Gastroesophageal sphincter (tissue), 3 donors: Measurements from ENCODE around the gene PCGF3.

Source experiments
- POLR2A ChIP-seq, 2 donors: fragments of 450-650 bp; IDR thresholded peaks; one replicate each; pipeline ENCODE4 v1.6.1; 2017; ENCODE audit warnings: antibody characterized with exemption in 2 of 2, mild to moderate bottlenecking in 2 of 2, moderate library complexity in 1 of 2
- POLR2AphosphoS5 ChIP-seq: sonication (generic); formaldehyde crosslinking; IDR thresholded peaks from one replicate; pipeline ENCODE4 v1.6.1; 2017; ENCODE audit warnings: antibody characterized with exemption
- TF ChIP-seq, protein P1 (sequence below), 4 experiments: fragments of 200-600 bp in 2 of 4; fragments of 450-650 bp in 2 of 4; sonication (generic) in 1 of 4; IDR thresholded peaks; one replicate each; pipeline ENCODE4 v1.5.1; 2017 to 2019; ENCODE audit warnings: antibody characterized with exemption in 4 of 4, mild to moderate bottlenecking in 2 of 4, moderate library complexity in 2 of 4

DNA sequence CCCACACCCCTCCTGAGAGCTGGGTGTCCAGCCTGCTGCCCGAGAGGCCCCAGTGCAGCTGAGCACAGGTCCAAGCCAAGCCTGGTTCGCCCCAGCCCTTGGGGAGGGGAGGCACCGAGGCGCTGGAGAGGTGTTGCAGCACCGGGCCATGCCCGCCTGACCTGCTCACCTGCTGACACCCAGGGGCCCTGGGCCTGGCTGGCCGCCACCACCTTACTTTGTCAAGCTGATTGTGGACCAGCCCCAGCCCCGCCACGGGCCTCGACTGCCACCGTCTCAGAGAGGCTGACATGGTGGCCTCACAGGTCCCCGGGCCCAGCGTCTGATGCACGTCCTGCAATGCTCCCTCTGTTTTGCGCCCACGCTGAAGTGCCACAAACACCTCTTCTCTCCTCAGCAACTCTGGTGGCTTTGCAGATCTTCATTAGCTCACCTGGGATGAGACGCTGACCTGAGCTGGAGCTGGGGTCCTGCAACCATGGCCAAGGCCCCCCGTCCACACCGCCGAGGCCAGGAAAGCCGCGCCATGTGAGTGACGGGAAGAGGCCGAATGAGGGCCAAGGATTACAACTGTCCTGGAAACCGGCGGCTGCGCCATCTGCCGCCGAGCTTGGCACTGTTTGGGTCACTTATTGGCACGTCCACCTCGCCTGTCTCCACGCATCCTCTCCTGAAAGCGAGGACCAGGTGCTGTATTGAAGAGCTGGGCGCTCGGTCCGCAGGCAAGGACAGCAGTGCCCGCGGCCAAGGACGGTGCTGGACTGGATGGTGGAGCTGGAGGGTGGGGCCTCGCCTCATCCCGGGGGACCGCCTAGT is 112.7 kb downstream of the PCGF3 start:
- TF ChIP-seq, protein P1, sequence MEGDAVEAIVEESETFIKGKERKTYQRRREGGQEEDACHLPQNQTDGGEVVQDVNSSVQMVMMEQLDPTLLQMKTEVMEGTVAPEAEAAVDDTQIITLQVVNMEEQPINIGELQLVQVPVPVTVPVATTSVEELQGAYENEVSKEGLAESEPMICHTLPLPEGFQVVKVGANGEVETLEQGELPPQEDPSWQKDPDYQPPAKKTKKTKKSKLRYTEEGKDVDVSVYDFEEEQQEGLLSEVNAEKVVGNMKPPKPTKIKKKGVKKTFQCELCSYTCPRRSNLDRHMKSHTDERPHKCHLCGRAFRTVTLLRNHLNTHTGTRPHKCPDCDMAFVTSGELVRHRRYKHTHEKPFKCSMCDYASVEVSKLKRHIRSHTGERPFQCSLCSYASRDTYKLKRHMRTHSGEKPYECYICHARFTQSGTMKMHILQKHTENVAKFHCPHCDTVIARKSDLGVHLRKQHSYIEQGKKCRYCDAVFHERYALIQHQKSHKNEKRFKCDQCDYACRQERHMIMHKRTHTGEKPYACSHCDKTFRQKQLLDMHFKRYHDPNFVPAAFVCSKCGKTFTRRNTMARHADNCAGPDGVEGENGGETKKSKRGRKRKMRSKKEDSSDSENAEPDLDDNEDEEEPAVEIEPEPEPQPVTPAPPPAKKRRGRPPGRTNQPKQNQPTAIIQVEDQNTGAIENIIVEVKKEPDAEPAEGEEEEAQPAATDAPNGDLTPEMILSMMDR (IDR thresholded peaks at IDR 0.05), result no peak
- no peak for TF ChIP-seq POLR2A (IDR thresholded peaks at IDR 0.05)
- no peak for TF ChIP-seq POLR2AphosphoS5
